GM12878 (cell line): Measurements from ENCODE around the gene RPRD1B. TPM values are rescaled to one million over a fixed set of nuclear protein-coding genes. Genes with fewer than 3 reads are reported as not detected.

ENCODE experiments used
- ATAC-seq: fragments of 200-7000 bp; cut with Tn5 transposase; 3 replicates; pipeline ENCODE4 v1.9.1; 2020; ENCODE audit warnings: mild to moderate bottlenecking, moderate library complexity
- BruUV-seq: library from RNA; stranded (reverse); fragments of 400-500 nt; replicated peaks from 2 replicates; lab custom pipeline; 2021; lab: Mats Ljungman, UMichigan
- CTCF ChIA-PET: fragments of 300-600 bp; sonication (Branson Sonifier 250); formaldehyde crosslinking; extraction: SDS; loops from one replicate; lab custom pipeline; 2021; ENCODE audit warnings: inconsistent platforms; lab: Yijun Ruan, JAX
- POLR2A ChIA-PET: fragments of 350-600 bp; formaldehyde crosslinking; extraction: SDS; loops from one replicate; lab custom pipeline; 2021; ENCODE audit warnings: inconsistent platforms; lab: Charles Lee
- RAD21 ChIA-PET: fragments of 300-600 bp; sonication (Branson Sonifier 250); formaldehyde crosslinking; loops from one replicate; lab custom pipeline; 2023; ENCODE audit warnings: antibody characterized with exemption; ENCODE audit not compliant: unreplicated experiment; lab: Charles Lee
- SMC1A ChIA-PET: fragments of 300-600 bp; sonication (Branson Sonifier 250); formaldehyde crosslinking; loops from one replicate; lab custom pipeline; 2023; ENCODE audit not compliant: unreplicated experiment, uncharacterized antibody; lab: Charles Lee
- DNase-seq: peaks from one replicate; pipeline ENCODE4 v3.0.0-alpha.2; 2011; ENCODE audit warnings: low read depth, low spot score
- FAIRE-seq: peaks from 3 replicates; lab custom pipeline; 2011; peaks lifted over from hg19 to GRCh38; lab: Jason Lieb, UNC
- H2AFZ ChIP-seq: 2 replicates; pipeline ENCODE4 v1.6.0; 2011; ENCODE audit warnings: low read depth, low read length, control low read depth; ENCODE audit not compliant: control insufficient read depth
- H3K27ac ChIP-seq: 2 replicates; pipeline ENCODE4 v1.5.1; 2011; ENCODE audit warnings: control low read depth; ENCODE audit not compliant: control insufficient read depth, insufficient read depth
- H3K27me3 ChIP-seq, 2 experiments: replicated peaks in 1 of 2; 2 replicates each; pipeline versions ENCODE4 v1.6.0 to v1.6.1; 2011; ENCODE audit warnings: low read length in 1 of 2; ENCODE audit not compliant: control insufficient read depth in 2 of 2, insufficient read depth in 2 of 2
- H3K36me3 ChIP-seq, 2 experiments: 2 replicates each; pipeline ENCODE4 v1.5.1; 2011; ENCODE audit warnings: low read length in 1 of 2; ENCODE audit not compliant: control insufficient read depth in 2 of 2, insufficient read depth in 2 of 2
- H3K4me1 ChIP-seq: 2 replicates; pipeline ENCODE4 v1.6.1; 2011; ENCODE audit warnings: mild to moderate bottlenecking, low read length, moderate library complexity, mixed read lengths; ENCODE audit not compliant: control insufficient read depth, insufficient read depth
- H3K4me2 ChIP-seq: 2 replicates; pipeline ENCODE4 v1.6.0; 2011; ENCODE audit warnings: control low read depth; ENCODE audit not compliant: control insufficient read depth, insufficient read depth
- H3K4me3 ChIP-seq: fragments of 200-600 bp; sonication (generic); 2 replicates; pipeline ENCODE4 v1.5.1; 2016
- H3K79me2 ChIP-seq: 2 replicates; pipeline ENCODE4 v1.6.0; 2011; ENCODE audit warnings: low read length; ENCODE audit not compliant: control insufficient read depth, insufficient read depth
- H3K9ac ChIP-seq: 2 replicates; pipeline ENCODE4 v1.8.0; 2011; ENCODE audit warnings: low read length, control low read depth, mixed read lengths; ENCODE audit not compliant: control insufficient read depth, insufficient read depth
- H3K9me3 ChIP-seq: replicated peaks from 3 replicates; pipeline ENCODE4 v1.5.1; 2011; ENCODE audit warnings: mild to moderate bottlenecking, low read length; ENCODE audit not compliant: control insufficient read depth, insufficient read depth
- H4K20me1 ChIP-seq: 2 replicates; pipeline ENCODE4 v1.6.0; 2011; ENCODE audit not compliant: control insufficient read depth, insufficient read depth
- BCLAF1 ChIP-seq: fragments of 450-650 bp; IDR thresholded peaks from 2 replicates; pipeline ENCODE4 v1.6.1; 2017; ENCODE audit warnings: antibody characterized with exemption, mild to moderate bottlenecking, moderate library complexity
- CBFB ChIP-seq: IDR thresholded peaks from 2 replicates; pipeline ENCODE4 v1.6.1; 2016; ENCODE audit warnings: antibody characterized with exemption, low read depth
- CEBPB ChIP-seq, 2 experiments: fragments of 150-350 bp in 1 of 2; IDR thresholded peaks; 2 replicates each; pipeline ENCODE4 v1.6.1; 2012 to 2014; ENCODE audit warnings: low read depth in 2 of 2, low read length in 2 of 2, borderline replicate concordance in 1 of 2, inconsistent platforms in 1 of 2
- MXI1 ChIP-seq: fragments of 150-350 bp; IDR thresholded peaks from 2 replicates; pipeline ENCODE4 v1.6.1; 2011; ENCODE audit warnings: low read depth, mild to moderate bottlenecking, inconsistent platforms, low read length, improper control_type of control experiment
- RAD51 ChIP-seq: fragments of 450-650 bp; IDR thresholded peaks from 2 replicates; pipeline ENCODE4 v1.6.1; 2016; ENCODE audit warnings: moderate library complexity, mild to moderate bottlenecking, inconsistent platforms
- WGBS: methylation state at CpG from one replicate; pipeline ENCODE4 v1.1.6; 2016; ENCODE audit warnings: low lambda C conversion rate; ENCODE audit not compliant: insufficient replicate concordance, insufficient coverage; ENCODE audit errors: missing lambda C conversion rate; 5-methylcytosine and 5-hydroxymethylcytosine counted together
- in situ Hi-C: fragments of 300-500 bp; cut with MboI; formaldehyde crosslinking; loops from 9 replicates; pipeline ENCODE4 v1.14.3; 2018; ENCODE audit warnings: mixed read lengths
- intact Hi-C: fragments of 100-400 bp; cut with micrococcal nuclease; formaldehyde crosslinking; loops from one replicate; pipeline ENCODE4 v1.14.2; 2022; ENCODE audit not compliant: unreplicated experiment
- polyA plus RNA-seq, 11 experiments: library from polyadenylated mRNA; depleted of rRNA in 4 of 11; unstranded in 6 of 11; stranded (reverse) in 5 of 11; fragments of >200 nt; fragmentation: Nextera tagmentation in 4 of 11; fragmentation: Illumina TruSeq in 1 of 11; extraction: Ambion mirVana in 4 of 11; extraction: Trizol in 1 of 11; gene quantifications; 1 replicate in 1 of 11; 2 replicates in 10 of 11; pipeline versions ENCODE4 v1.2.1 to v1.2.3, GENCODE V29; 2011 to 2016; ENCODE audit warnings: inconsistent platforms in 2 of 11, missing spikeins in 2 of 11, low read depth in 1 of 11
- total RNA-seq, 4 experiments: library from RNA; depleted of rRNA in 3 of 4; stranded (reverse); fragments of >200 nt in 3 of 4; fragmentation: Illumina TruSeq in 1 of 4; extraction: Trizol in 1 of 4; gene quantifications; 2 replicates each; pipeline versions ENCODE4 v1.2.1 to v1.2.3, GENCODE V29; 2013 to 2021
- TF ChIP-seq, protein P1 (sequence below): IDR thresholded peaks from 2 replicates; pipeline ENCODE4 v1.6.1; 2011; ENCODE audit warnings: borderline replicate concordance, low read depth, mild to moderate bottlenecking, moderate library complexity, mixed read lengths, low read length; ENCODE audit not compliant: insufficient read depth; ENCODE audit errors: extremely low read length

Gene RPRD1B
- total and polyA plus RNA-seq, 10 of the 15 experiments (the other 5 are each of a cell fraction or from before 2014, with no cell fraction given), result 5.2 to 40.2 (median 30.0) TPM

DNA sequence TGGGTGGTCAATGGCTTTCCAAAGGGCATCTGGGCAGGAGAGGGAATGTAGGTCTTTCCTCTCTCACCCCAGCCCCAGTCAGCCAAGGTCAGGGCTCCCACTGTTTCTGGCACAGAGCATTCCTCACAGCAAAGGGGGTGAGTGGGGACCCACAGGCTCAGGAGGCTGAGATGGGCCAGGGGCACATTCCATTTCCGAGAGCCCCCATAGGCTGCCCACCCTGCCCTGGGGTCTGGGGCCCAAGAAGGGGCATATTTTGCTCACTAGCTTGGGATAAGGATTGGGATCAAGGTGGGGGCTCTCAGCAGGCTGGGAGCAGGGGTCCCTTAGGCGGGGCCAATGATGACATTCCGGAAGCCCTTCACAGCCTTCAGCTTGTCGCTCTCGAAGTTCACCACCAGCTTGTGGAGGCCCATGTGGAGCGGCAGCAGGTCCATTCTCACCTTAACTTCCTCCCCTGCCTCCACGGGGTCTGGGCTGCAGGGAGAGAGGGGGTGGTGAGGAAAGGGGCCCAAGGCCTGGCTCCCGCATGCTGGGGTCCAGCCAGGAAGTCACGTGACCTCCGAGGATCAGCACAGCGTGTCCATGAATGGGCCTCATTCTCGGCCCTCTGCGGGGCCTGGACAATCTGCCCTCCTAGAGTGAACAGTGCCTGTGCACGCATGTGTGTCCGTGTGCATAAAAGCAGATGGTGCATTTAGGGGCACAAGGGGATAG lies 96.5 kb downstream of the RPRD1B start:
- CTCF ChIA-PET, result no interaction called here
- no TSS peak for BruUV-seq
- DNase-seq (no peak), FAIRE-seq (no peak), ATAC-seq (no peak)
- H3K36me3 ChIP-seq, result no peaks in the 10 kb centered on the region
- H2AFZ ChIP-seq, result no peak overlapping the region
- no peaks in the 10 kb centered on the region for H3K27me3 ChIP-seq
- no peaks in the 10 kb centered on the region for H4K20me1 ChIP-seq
- H3K4me2 ChIP-seq, result no peak overlapping the region
- in situ Hi-C loops (no loop called here), intact Hi-C loops (no loop called here)
- no peak overlapping the region for H3K27ac ChIP-seq
- TF ChIP-seq RAD51 (peak; percentile 20; the same call in 1 of the 2 replicates), CEBPB (IDR thresholded peaks at IDR 0.05; ENCODE audit: borderline replicate concordance in 1 of 2, low read depth in 2 of 2, low read length in 2 of 2) (no peak), CBFB (no peak), BCLAF1 (no peak), MXI1 (no peak)
- TF ChIP-seq, protein P1, sequence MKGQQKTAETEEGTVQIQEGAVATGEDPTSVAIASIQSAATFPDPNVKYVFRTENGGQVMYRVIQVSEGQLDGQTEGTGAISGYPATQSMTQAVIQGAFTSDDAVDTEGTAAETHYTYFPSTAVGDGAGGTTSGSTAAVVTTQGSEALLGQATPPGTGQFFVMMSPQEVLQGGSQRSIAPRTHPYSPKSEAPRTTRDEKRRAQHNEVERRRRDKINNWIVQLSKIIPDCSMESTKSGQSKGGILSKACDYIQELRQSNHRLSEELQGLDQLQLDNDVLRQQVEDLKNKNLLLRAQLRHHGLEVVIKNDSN, result peak; percentile 41
- H3K9ac ChIP-seq, result no peak overlapping the region
- RAD21 ChIA-PET, result no interaction called here
- SMC1A ChIA-PET, result no interaction called here
- POLR2A ChIA-PET, result no interaction called here
- no peaks in the 10 kb centered on the region for H3K79me2 ChIP-seq
- WGBS, result 70% methylated on average over 15 of the region's 15 CpGs
- H3K4me3 ChIP-seq, result no peak overlapping the region
- H3K4me1 ChIP-seq, result no peaks in the 10 kb centered on the region
- no peaks in the 10 kb centered on the region for H3K9me3 ChIP-seq
